Suprapubic skin (tissue), 4 donors: ENCODE results near the gene OASL.

Experiments
- EP300 ChIP-seq: sonication (generic); formaldehyde crosslinking; IDR thresholded peaks from one replicate; pipeline ENCODE4 v1.6.1; 2017; ENCODE audit warnings: antibody characterized with exemption
- POLR2A ChIP-seq, 2 donors: fragments of 450-650 bp; IDR thresholded peaks; one replicate each; pipeline ENCODE4 v1.6.1; 2017; ENCODE audit warnings: antibody characterized with exemption in 2 of 2, mild to moderate bottlenecking in 2 of 2, moderate library complexity in 2 of 2
- POLR2AphosphoS5 ChIP-seq, 3 donors: sonication (generic); formaldehyde crosslinking; IDR thresholded peaks; one replicate each; pipeline ENCODE4 v1.6.1; 2017; ENCODE audit warnings: antibody characterized with exemption in 3 of 3
- TF ChIP-seq, protein P1 (sequence below), 2 donors: fragments of 200-600 bp in 1 of 2; fragments of 450-650 bp in 1 of 2; sonication (generic) in 1 of 2; IDR thresholded peaks; one replicate each; pipeline ENCODE4 v1.5.1; 2016 to 2019; ENCODE audit warnings: antibody characterized with exemption in 2 of 2, mild to moderate bottlenecking in 1 of 2, moderate library complexity in 1 of 2

DNA sequence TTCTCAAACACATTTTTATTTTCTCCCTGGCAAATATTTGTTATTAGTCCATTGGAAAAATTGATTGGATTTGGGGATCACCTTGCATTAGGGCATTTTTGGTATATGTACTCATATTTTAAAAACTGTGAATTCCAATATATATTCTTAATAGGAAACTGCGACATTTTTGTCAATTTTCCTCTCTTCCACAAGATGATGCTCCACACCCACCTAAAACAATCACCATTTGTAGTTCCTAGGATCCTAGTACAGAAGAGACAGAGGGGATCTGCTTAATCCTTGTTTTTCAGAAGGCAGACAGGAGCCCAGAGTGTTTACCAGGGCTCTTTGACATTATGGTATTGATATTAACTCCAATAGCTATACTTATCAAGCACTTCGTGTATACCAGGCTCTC, 22.8 kb upstream of the OASL start:
- TF ChIP-seq POLR2AphosphoS5 (IDR thresholded peaks at IDR 0.05) (no peak), EP300 (no peak), POLR2A (IDR thresholded peaks at IDR 0.05) (no peak)
- TF ChIP-seq, protein P1, sequence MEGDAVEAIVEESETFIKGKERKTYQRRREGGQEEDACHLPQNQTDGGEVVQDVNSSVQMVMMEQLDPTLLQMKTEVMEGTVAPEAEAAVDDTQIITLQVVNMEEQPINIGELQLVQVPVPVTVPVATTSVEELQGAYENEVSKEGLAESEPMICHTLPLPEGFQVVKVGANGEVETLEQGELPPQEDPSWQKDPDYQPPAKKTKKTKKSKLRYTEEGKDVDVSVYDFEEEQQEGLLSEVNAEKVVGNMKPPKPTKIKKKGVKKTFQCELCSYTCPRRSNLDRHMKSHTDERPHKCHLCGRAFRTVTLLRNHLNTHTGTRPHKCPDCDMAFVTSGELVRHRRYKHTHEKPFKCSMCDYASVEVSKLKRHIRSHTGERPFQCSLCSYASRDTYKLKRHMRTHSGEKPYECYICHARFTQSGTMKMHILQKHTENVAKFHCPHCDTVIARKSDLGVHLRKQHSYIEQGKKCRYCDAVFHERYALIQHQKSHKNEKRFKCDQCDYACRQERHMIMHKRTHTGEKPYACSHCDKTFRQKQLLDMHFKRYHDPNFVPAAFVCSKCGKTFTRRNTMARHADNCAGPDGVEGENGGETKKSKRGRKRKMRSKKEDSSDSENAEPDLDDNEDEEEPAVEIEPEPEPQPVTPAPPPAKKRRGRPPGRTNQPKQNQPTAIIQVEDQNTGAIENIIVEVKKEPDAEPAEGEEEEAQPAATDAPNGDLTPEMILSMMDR (IDR thresholded peaks at IDR 0.05), result no peak
